GM19035 (cell line): Measurements from ENCODE around the gene MYRIP.
"Not testable (repeated sequence)": the region's sequence is repeated elsewhere in the genome, so short reads cannot be mapped to it uniquely, and the experiment has no call there.

ENCODE experiments used
- ATAC-seq: cut with Tn5 transposase; IDR thresholded peaks from one replicate; pipeline ENCODE4 v1.9.1; 2021; ENCODE audit not compliant: unreplicated experiment

The MYRIP gene

DNA sequence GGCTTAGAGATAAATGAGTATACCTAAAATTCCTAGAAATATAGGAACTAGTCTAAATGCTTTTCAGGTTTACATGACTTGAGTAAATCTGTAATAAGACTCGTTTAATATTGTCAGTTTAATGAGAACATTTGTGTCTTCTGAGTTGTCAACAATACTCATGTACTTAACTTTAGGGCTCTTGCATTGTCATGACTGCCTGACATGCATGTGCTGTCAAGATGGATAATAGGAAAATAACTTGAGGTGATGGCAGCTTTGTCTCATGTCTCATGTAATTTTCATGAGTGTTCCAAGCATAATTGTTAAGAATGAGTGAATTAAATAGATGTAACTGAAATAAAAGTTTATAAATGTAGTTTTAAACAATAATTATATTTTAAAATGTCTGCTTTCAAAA lies 455.0 kb downstream of the MYRIP start:
- ATAC-seq = no peak

DNA sequence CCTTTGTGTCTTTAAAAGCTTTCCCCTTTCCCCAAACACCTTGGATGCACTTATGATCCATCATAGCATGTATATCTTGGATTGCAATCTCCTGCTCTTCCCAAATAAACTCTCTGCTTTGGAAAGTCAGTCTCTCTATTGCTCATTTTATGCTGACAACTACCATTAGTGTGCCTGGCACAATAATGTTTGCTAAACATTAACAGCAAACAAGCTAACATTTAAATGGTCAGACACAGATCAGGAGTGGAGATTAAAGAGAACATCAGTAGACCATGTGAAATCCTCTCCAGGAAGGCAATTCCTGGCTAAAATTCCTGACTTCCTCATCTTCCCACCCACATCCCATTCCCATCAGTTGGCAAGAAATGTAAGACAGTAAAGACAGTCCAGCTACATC lies 455.8 kb downstream of the MYRIP start:
- ATAC-seq = no peak

DNA sequence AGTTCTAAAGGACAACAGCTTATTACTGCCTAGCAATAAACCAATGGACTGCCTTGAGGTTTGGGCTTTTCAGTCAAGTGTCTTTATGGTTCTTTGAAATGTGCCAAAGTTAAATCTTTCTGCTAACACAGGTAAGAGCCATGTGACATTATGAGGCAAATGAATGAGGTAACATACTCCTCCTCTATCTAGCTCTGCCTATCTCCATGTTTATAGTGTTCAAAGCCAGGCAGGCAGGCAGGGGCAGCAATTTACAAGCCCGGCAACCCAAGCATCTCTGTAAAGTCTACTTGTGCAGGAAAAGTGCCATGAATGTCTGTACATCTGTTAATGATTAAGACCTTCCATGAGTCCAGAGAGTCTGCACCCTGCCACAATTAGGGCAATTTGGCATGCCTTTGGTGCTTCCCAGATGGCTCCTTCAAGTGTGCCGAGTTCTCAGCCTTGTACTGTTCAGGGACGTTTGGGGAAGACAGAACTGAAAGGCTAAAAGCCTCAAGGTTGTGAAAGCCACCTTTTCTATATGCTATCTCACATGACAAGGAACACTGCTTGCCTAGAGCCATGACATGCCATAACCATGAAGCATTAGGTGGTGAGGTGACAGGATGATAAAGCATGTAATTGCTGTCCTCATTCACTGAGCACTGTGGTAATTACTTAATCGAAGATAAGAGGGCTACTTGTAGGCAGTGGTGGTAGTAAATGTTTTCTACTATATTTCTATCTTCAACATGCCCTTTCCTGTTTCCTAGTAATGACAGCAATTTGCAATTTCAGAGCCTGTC lies 458.7 kb downstream of the MYRIP start:
- no peak for ATAC-seq

DNA sequence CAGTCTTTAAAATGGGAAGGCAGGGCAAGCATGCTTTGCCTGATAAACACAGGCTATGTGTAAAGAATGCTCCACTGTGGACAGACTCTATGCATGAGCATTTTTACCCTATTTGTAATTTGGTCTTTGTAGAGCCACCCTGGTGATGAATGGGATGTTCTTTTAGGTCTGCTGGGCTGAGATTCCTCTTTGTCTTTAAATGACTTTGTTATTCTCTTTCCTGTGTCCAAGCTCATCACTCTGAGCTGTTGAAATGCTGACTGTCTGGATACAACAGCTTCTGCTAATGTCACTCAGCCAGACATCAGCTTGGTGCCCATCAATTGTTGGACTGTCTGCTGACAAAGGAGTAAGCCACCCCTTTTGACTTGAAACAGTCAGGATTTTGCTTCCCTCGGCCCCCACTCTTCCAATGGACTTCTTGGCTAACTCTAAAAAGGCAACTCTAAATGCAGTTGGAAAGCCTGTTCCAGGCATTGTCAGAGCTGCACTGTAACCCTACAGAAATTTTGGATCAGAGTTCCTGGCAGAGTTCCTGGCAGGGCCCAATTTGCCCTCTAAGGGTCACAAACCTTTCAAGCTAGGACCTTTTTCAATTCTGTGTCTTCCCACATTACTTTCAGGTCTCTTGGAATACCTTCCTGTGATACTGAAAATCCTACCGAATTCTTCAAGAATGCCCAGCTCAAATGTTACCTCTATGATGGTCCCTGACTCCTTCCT lies 459.6 kb downstream of the MYRIP start:
- no peak for ATAC-seq

DNA sequence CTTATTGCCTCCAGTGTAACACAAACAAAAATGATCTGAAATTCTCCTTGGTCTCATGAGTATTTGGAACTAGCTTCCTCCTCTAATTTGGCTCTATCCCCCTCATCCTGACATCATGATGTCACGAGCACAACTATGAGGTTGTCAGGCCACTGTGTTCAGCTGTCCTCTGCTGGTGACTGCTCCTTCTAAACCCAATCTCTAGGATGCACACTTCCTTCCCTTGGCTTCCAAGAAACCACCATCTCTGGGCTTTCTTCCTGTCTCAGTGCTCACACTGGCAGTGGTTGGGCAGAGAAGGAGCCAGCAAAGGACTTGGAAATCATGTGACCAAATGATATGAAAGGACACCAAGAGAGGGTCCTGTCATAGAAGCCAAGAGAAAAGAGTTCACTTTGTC lies 469.4 kb downstream of the MYRIP start:
- ATAC-seq = no peak

DNA sequence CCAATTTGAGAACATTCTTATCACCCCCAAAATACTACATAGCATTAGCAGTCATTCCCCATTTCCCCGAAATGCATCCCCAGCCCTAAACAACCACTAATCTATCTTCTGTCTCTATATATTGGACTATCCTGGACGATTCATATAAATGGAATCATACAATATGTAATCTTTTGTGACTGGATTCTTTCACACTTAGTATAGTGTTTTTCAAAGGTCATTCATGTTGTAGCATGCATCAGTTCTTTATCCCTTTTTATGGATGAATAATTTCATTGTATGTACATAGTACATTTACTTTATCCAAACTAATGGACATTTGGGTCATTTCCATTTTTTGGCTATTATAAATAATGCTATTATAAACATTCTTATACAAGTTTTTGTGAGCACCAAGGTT lies 472.6 kb downstream of the MYRIP start:
- no peak for ATAC-seq

DNA sequence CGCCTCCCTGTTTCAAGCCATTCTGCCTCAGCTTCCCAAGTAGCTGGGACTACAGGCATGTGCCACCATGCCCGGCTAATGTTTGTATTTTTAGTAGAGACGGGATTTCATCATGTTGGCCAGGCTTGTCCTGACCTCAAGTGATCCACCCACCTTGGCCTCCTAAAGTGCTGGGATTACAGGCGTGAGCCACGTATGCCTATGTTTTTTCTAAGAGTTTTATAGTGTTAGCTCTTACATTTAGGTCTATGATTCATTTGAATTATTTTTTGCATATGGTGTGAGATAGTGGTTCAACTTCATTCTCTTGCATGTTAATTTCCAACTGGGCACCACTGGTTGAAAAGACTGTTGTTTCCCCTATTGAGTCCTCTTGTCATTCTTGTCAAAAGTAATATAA lies 473.6 kb downstream of the MYRIP start:
- ATAC-seq = not testable (repeated sequence)

DNA sequence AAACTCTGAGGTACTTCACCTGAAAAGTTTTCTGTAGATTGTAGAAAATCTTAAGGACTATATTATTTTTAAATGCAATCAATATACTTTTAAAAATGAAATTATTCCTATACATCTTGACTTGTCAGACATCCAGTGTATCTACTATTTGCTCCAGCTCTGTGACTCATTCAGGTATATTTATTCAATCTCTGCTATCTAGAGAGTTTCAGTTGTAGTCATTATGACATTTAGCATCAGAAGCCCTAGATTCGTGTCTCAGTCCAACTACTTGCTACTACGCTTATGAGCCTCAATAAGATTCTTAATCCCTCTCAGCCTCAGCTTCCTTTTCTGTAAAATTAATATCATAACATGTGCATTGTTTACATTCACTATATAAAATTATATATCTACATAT lies 477.8 kb downstream of the MYRIP start:
- ATAC-seq = no peak

DNA sequence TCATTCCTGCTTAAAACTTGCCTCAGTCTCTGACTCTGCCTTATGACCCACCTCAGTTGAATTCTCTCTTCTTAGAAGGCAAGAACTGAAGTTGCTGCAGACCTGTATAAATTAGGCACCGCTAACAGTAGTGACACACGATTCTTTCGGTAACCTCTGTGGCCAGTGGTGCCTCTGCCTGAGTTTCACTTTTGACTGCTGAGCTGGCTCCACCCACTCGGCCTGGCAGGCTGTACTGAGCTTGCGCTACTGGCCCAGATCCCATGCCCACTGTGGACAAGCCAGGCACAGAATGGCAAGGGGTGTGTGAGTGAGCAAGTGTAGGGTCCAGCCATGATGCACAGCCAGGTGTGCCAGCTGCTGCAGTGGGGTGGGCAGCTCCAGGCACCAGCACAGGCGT lies 481.0 kb downstream of the MYRIP start:
- ATAC-seq = no peak

DNA sequence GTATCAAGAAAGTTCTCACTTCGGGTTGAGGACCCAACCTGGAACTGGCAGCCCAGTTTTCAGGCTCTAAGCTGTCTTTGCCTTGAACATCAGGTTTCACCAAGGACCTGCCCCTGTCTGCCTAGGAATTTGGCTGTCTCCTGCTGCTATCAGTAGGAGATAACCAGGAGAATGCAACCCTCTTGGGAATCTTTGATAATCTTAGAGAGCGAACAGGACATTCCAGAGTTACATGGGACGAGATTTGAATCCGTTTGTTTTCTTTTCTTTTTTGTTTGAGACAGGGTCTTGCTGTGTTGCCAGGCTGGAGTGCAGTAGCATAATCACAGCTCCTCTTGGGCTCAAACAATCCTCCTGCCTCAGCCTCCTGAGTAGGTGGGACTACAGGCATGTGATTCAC lies 482.1 kb downstream of the MYRIP start:
- ATAC-seq = no peak

DNA sequence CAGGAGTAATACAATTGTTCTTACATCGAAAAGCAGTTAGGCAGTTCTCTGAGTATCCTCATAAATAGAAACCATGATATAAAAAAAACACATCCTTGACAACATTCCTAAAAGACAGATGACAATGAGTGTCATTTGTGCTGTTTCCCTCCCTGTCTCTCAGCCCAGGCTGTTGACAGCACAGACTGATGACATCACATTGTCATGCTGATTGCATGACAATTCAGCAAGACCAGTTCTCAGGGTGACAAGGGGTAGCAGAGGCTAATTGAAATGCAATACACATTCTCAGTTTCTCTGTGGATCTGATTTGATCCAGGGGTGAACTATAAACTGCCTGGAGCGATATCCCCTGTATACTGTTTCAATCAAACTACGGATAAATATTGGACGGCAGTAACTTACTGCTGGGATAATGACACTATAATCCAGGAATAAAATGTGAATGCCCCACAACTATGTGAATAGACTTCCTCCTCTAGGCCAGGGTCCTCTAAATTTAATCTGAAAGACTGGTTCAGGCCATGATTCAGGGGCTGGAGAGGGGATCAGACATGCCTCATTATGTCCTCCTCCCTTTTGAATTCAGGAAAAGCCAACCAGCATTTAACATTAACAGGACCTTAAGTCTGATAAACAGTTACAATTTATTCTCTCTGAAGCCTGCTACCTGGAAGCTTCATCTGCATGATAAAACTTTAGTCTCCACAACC lies 483.4 kb downstream of the MYRIP start:
- ATAC-seq = no peak

DNA sequence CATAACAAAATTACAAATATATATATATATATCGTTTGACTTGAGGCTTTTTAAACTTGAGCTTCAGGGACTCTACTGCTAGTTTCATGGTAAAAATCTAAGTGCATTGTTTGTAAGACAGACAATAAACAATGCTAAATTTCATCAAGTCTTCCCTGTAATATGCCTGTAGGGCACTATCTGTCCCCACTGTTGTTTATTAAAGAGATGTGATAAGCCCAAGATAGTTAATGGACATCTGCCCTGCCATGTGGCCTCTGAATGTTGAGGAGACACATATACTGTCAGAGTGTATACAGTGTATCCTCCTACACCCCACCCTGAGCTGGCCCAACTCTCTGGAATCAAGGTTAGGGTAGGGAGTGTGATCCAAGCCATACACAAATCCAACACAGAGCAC lies 485.0 kb downstream of the MYRIP start:
- no peak for ATAC-seq

DNA sequence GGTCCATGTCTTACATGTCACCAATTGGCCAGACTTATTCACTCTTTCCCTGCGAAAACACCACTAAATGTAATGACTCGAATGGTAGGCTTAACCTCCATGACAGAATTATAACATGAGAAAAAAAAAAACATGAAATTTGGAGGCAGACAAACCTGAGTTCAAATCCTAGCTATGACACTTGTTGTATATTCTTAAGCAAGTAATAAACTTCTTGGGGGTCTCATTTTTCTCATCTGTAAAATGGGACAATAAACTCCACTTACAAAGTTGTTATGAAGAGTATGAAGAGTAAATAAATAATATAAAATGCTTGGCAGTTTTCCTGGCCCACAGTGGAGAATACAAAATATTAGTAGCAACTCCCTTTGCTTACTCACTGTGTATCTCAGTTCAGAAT lies 488.7 kb downstream of the MYRIP start:
- ATAC-seq = no peak

DNA sequence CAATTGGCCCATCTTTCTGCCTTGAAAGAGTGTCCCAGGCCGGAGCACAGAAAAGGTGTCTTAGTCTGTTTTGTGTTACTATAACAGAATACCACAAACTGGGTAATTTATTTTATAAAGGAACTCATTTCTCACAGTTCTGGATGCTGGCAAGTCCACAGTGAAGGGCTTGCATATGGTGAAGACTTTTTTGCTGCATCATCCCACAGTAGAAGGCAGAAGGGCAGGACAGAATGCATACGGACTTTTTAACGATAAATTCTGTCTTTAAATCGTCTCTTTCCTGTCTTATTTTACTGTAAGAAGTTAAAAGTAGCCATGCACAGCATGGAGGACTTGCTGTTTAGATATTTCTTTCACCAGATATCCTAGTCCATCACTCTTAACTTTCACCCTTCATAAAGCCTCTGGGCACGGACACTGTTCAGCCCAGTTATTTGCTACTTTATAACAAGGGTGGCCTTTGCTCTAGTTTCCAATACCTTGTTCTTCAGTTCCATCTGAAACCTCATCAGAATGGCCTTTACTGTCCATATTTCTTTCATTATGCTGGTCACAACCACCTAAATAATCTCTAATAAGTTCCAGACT lies 489.8 kb downstream of the MYRIP start:
- no peak for ATAC-seq

DNA sequence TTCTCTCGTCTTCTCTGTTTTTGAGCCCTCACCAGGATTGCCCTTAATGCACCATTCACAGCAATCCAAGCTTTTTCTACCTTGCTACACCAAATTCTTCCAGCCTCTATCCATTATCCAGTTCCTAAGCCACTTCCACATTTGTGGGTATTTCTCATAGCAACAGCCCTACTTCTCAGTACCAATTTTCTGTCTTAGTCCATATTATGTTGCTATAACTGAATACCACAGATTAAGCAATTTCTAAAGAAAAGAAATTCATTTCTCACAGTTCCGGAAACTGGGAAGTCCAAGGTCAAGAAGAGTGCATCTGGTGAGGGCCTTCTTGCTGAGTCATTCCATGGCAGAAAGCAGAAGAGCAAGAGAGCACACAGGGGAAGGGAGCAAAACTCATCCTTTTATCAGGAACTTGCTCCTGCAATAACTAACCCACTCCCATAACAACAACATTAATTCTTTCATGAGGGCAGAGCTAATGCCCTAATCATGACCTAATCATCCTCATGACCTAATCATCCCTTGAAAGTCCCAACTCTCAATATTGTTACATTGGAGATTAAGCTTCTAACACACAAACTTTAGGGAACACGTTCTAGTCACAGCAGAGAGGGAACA lies 490.4 kb downstream of the MYRIP start:
- no peak for ATAC-seq

DNA sequence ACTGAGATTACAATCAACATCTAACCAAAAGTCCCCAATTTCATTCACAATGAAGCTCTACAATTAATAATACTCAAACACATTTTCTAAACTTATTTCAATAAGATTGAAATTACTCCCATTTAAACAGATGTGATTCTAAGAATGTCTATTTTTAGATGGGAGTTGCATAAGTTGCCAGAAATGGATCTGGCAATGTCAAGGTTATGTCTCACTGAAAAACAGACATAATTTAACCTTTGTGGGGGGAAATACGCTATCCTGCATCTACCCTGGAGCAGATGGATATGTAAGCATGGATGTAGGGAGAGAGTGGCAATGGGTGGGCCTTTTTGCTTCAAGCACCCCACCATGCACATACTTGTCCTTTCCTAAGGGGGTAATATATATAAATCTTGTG lies 493.4 kb downstream of the MYRIP start:
- no peak for ATAC-seq

DNA sequence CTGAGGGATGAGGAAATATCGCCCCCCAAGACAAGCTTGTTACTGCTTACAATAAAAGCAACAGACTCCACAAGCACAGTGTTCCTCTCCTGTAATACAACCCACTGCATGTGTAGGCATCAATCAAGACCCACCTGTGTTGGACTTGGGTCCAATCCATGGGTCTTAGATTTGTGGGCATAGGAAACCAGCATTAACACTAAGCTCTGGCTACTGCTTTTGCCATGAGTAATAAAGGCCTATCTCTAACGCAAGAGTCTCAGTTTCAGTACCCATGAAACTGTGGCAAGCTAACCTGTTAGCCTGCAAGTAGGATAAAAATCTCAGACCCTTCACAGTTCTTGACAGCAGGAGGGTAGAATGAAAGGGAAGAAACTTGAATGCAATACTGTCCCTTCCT lies 494.9 kb downstream of the MYRIP start:
- no peak for ATAC-seq

DNA sequence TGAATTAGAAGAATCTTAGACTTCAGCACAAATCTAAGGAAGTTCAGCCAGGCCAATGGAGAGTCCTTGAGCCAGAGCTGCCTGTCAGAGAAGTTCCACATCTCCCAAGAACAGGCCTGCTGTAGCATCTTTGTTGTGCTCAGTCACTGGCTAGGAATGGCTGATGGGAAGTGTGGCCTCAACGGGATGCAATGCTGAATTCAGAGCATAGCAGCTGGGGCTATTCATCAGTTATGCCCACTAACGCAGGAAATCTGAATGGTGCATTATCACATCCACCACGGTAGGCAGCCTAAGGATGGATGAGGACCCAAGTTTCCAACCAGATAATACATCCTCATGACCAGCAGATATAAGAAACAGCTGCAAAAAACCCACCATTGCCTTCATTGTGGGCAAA lies 496.9 kb downstream of the MYRIP start:
- ATAC-seq = no peak

DNA sequence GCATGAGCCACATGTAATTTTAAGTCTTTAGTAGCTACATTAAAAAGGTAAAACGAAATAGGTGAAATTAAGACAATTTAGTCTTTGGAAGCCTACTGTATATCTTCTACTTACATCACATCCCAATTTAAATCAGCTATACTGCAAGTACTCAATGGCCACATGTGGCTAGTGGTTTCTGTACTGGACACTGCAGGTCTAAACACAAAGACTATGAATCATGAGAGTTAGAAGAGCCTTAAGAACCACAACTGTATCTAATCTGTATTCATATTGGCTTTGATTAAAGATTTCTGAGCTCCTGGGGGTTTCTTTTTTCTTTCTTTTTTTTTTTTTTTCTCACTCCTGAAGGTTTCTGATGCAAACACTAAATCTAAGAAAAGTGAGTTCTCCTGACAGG lies 497.8 kb downstream of the MYRIP start:
- ATAC-seq = no peak

DNA sequence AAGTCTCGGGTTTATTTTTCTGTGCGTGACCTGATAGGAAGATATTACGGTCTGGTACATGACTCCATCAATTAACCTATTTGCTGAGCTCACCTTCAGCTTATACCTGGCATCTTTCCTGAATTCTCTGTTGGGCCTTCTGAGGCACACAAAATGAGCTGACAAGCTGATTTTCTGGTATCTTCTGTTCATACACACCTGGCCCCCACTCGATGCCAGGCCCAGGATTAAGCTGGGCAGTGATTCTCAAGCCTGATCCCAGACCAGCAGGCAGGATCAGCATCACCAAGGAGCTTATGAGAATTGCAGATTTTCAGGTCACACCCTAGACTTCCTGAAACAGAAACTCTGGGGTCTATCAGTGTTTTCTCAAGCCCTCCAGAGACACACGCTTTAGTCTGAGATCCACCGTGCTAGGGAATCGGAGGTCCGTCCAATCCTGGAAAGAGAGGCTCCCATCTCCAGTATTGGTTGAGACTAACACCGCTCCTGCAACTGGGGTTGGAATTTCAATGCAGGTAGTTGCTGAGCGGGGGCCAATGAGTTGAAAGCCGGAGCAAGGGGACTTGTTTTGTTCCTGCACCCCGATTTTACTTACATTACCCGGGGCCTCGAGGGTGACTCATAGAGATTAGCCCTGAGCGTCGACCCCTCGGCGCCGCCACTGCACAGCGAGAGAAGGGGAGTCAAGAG lies 499.5 kb downstream of the MYRIP start:
- ATAC-seq = no peak
